Erythroblast (primary cell): Measurements from ENCODE around the gene PTPRN2.

Source experiments
- GATA1 ChIP-seq: IDR thresholded peaks from 2 replicates; pipeline ENCODE4 v1.6.1; 2011; ENCODE audit warnings: low read depth, mild to moderate bottlenecking, control low read depth, low read length, moderate library complexity
- POLR2A ChIP-seq: IDR thresholded peaks from 2 replicates; pipeline ENCODE4 v1.6.1; 2011; ENCODE audit warnings: mild to moderate bottlenecking, low read length

DNA sequence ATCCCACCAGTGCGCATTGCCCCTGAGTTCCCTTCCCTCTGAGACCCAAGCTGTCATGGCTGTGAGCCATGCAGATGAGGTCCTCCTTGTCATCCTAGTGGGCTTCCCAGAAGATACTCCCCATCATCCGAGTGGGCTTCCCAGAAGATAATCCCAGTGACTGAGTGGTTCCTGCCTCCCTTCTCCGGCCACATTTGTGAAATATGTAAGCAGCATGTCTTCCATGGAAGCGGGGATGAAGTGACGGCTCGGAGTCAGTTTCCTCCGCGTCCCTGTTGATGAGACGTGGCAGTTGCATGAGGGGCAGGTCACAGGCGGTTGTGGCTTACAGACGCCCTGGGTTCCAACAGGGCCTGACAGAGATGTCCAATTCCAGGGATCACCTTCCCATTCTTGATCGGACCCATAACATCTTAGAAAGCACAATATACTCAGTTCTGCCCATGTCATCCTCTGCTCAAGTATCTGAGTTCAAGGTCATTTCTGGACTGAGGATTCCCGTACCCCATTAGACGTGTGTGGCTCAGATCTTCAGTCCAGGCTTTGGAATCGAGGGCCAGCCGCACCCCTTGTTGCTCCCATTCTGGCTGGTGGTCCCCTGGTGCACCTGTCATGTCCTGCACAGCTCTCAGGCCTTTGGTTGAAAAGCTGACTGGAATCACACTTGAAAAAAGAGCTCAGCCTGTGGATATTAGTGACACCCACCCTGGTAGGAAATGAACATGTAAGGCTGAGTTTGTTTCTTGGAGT, 166.9 kb downstream of the PTPRN2 start:
- no peak for TF ChIP-seq POLR2A
- no peak for TF ChIP-seq GATA1
